ENCODE measurements around the gene ANKRD37.

- no peak for TF ChIP-seq CTCF (conservative IDR thresholded peaks at IDR 0.05 in 1 of 2, IDR thresholded peaks at IDR 0.05 in 1 of 2; ENCODE audit: extremely low read depth in 1 of 2, insufficient read depth in 1 of 2, low read depth in 1 of 2, low read length in 2 of 2)
- TF ChIP-seq EZH2 (IDR thresholded peaks at IDR 0.05; ENCODE audit: borderline replicate concordance, low read length): no peak
Observed at GRCh38 chr4:185398618-185399017, 2.0 kb downstream of the ANKRD37 start.
